ACHN (cell line): ENCODE measurements around the gene RNF146.
A peak's percentile ranks its signal among the peaks of the same experiment; 100 is the strongest.

Source experiments
- DNase-seq: peaks from one replicate; pipeline ENCODE4 v3.0.0-alpha.2; 2015
- in situ Hi-C: cut with HindIII; loops from 2 replicates; pipeline ENCODE4 v1.10.0; 2017; ENCODE audit warnings: low sequenced_read_pairs, low pct_ligation_motif_present, low pct_unique_long_range_greater_than_20kb

Gene RNF146

DNA sequence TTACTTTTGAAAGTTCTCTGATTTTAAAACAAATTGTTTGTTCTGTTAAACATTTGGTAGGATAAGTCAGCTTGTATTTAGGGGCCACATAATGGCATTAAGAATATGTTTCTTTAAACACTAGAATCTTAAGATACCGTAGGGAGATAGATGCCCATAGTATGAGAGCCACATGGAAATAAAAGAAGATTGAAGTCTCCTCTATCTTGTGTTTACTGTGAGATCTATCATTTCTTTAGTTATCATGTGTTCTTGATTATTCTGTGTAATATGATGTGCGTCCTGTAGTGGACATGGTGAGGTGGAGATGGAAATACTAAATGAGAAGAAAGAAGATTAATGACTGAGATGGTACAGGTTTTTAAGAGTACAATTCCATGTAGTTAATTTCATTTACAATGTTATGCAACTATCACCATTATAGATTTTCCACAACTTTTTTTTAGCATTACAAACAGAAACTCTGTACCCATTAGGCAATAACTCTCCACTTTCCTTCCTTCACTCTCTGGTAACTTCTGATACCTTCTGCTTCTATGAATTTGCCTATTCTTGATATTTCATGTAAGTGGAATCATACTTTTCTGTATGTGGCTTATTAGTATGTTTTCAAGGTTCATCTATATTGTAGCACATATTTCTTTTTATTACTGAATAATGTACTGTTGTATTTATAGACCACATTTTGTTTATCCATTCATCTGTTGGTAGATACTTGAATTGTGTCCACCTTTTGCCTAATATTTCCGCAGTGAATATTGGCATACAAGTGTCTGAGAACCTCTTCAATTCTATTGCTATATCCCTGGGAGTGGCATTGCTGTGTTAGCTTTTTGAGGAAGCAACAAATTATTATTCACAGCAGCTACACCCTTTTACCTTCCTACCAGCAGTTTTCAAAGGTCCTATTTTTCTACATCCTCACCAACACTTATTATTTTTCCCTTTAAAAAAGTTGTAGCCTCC lies 11.5 kb downstream of the RNF146 start:
- DNase-seq = no peak
- in situ Hi-C loops = no loop called here

DNA sequence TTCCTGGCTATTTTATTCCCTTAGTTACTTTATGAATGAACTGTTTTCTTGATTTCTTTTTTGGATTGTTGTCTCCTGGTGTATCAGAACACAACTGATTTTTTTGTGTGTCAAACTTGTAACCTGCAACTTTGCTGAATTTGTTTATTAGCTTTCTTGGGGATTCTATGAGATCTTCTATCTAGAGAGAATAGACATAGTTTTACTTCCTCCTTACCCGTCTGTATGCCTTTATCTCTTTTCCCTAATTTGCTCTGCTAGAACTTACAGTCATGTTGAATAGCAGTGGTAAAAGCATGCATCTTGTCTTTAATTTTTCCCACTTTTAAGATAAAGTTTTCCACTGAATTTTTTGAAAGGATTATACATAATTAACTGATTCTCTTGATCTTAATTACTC lies 13.2 kb downstream of the RNF146 start:
- DNase-seq = no peak

DNA sequence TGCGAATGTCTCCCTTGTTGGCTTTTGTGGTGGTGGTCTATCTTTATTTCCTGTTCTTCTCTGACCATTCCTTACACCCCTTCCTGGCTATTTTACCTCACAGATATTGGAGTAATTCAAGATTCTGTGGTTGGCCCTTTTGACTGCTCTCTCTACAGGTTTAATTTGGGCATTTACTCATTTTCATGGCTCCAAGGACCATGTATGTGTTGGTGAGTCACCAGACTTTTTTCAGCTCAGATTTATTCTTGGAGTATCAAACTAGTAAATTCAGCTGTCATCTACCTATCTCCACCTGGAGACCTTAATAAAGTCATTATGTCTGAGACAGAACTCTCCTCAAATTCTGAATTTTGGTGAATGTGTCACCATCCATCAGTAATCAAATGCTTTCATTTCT lies 15.5 kb downstream of the RNF146 start:
- in situ Hi-C loops = no loop called here
- DNase-seq = no peak

More for the DNA sequence above, 13.2 kb downstream of the RNF146 start:
- in situ Hi-C loops = no loop called here

DNA sequence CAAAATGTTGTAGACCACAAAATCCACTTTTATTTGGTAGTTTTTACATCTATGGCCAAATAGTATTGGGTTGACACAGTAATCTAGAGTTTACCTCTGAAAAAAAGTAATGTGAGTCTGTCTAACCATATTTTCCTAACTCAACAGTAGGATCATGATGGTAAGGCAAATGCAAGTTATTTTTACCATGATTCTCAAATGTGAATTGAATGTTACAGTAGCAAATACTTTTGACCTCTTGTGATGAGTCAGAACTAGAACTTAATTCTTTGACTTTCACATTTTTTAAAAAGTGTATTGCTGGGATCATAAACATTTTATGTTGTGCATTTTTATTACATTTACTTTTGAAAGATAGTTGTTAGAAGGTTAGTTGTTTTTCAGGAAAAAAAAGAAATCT lies 22.0 kb downstream of the RNF146 start:
- DNase-seq = no peak
- in situ Hi-C loops = no loop called here

DNA sequence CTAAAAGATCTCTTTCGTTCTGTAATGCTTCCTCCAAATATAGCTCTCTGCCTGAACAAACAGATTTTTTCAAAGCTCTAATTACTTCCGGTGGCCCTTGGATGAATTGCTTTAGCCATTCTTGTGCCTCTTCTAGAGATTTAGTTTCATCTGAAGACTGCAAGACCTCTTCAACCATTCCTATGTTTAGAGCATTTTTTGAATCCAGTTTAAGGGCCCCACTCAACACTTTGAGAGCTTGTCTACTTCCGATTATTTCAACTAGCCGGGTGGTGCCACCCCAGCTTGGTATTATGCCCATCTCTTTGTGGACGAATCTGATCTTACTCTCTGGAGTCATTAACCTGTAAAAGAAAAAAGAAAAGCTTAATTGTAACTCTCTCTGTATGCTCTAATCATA lies 23.3 kb downstream of the RNF146 start:
- DNase-seq = no peak
- in situ Hi-C loops = no loop called here

DNA sequence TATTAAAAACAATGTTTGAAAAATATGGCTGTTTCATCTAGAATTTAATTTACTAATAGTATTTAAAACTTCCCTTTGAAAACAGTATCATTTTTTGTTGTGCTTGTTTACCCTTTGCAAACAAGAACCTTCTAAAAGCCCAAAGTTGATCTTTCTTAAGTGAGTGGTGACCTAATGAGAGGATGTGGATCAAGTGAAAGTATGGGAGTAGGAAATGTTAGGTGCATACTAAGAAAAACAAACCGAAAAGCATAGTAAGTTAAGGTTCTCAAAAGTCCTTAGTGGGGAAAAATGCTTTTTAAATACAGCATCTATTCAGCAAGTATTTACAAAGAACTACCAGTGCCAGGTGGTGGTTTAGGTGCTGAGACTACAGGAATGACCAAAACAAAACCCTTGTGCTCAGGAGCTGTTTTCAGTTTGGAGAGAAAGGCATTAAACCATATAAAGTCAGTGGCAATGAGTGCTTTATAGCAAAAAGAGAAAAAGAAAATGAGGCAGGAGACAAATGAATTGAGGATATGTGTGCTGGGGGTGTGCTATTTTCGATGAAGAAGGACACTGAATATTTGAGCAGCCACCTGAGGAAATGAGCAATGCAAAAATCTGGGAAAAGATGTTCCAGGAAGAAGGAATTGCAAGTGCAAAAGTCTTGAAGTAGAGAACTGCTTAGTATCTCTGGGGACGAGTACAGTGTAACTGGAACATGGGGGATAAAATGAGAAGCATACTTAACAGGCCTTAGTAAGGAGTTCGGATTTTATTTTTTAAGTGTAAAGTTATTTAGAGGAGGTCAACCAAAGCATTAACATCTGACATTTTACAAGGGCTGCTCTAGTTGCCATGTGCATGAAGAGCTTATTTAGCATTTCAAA lies 24.0 kb downstream of the RNF146 start:
- in situ Hi-C loops = no loop called here
- no peak for DNase-seq

DNA sequence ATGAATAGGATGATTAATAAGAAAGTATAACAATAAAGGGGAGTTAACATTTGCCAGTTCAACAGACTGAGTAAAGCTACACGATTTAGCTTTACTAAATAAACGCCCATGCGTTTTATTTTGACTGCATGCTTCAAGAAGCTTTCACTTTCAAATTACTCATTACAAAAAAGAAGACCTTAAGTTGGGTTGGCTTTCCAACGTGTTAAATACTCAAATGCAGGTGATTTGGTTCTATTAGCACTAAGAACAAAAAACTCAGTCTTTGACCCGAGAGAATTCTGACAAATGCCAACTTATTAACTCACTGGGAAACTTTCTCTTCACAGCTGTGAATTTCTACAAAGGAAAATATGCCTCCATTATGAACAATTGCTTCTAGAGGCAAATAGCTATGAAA lies 24.8 kb downstream of the RNF146 start:
- DNase-seq = peak; percentile 19
- in situ Hi-C loops = no loop called here

DNA sequence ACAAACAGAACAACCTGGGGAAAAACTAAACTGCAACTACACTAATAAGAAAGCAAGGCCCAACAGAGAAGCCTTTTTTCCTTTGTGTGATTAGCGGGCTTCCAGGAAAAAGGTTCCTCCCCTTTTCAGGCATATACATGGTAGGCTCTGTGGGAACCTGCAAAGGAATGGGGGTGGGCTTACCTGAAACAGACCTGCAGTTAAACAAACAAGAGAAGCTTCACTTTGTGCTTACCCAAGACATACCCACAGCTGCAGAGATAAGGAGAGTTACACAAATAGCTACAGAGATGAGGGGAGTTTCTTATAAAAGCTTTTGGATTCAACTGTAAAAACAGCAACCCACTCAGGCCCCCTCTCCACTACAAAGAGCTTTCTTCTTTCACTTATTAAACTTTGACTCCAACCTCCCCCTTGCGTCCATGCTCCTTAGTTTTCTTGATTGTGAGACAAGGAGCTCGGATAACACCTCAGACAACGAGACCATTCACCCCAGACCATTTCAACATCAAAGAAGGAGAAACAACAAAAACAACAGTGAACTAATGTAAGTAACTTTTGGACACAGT lies 30.9 kb downstream of the RNF146 start:
- no peak for DNase-seq
- in situ Hi-C loops = no loop called here

DNA sequence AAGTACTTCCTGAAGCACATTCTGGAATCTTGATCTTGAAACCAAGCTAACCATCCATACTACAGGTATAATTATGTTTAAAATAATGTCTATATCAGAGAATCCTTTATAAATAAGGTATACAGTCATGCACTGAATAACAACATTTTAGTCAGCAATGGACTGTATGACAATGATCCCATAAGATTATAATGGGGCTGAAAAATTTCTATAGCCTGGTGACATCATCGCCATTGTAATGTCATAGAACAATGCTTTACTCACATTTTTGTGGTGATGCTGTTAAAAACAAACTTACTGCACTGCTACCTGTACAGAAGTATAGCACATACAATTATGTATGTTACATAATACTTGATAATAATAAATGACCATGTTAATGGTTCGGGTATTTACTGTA lies 31.8 kb downstream of the RNF146 start:
- in situ Hi-C loops = no loop called here
- DNase-seq = no peak

DNA sequence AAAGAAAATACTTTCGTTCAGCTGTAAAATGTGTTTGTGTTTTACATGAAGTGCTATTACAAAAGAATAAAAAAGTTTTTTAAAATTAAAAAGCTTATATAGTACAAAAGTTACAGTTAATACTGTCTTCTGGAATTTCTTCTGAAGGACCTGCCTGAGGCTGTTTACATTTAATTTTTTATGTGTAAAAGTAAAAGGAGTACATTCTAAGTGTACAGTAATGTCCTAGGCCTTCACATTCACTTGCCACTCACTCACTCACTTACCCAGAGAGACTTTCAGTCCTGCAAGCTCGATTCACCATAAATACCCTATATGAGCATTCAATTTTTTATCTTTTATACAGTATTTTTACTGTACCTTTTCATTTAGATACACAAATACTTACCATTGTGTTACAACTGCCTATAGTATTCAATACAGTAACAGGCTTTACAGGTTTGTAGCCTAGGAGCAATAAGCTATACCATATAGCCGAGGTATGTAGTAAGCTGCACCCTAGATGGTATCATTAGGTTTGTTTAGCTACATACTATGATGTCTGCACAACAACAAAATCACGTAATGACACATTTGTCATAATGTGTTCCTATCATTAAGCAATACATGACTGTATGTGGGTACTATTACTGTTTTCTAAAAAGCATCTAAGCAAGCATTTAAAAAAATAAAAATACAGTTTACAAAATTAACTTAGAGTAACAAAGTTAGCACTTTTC lies 33.0 kb downstream of the RNF146 start:
- no peak for DNase-seq
- in situ Hi-C loops = no loop called here

DNA sequence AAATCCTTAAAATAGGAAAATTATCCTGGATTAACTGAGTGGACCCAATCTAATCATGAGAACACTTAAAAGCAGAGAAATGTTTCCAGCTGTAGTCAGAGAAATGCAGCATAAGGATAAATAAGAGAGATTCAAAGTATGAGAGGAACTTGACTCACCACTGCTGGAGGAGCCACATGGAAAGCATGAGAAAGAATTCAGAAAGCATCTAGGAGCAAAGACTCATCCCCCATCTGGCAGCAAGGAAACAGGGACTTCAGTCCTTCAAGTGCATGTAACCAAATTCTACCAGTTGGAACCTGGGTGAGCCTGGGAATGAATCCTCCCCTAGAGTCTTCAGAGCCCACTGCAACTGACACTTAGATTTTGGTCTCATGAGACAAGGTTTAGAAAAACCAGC lies 33.7 kb downstream of the RNF146 start:
- peak; percentile 13 for DNase-seq
- in situ Hi-C loops = no loop called here

DNA sequence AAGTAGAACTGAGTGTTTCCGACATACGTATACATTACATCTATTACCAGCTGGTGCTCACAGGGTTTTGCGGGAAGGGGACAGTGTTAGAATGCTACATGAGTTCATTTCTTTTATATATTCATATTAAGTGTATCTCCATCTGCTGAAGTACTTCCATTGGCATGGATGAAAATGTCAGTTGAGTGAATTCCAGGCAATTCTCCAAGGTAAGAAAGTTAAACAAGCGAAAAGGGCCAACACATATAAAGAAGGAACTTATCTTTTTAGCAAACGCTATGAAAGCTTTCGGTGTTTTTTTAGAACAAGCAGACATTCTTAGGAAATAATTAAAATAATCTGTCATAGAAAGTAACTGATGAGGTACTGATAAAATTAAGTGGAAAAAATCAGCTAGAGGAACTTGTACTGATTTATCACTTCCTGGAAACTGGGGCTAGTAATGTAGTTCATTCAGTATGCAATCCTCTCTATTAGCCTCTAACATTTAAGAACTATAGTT lies 34.6 kb downstream of the RNF146 start:
- in situ Hi-C loops = no loop called here
- no peak for DNase-seq

DNA sequence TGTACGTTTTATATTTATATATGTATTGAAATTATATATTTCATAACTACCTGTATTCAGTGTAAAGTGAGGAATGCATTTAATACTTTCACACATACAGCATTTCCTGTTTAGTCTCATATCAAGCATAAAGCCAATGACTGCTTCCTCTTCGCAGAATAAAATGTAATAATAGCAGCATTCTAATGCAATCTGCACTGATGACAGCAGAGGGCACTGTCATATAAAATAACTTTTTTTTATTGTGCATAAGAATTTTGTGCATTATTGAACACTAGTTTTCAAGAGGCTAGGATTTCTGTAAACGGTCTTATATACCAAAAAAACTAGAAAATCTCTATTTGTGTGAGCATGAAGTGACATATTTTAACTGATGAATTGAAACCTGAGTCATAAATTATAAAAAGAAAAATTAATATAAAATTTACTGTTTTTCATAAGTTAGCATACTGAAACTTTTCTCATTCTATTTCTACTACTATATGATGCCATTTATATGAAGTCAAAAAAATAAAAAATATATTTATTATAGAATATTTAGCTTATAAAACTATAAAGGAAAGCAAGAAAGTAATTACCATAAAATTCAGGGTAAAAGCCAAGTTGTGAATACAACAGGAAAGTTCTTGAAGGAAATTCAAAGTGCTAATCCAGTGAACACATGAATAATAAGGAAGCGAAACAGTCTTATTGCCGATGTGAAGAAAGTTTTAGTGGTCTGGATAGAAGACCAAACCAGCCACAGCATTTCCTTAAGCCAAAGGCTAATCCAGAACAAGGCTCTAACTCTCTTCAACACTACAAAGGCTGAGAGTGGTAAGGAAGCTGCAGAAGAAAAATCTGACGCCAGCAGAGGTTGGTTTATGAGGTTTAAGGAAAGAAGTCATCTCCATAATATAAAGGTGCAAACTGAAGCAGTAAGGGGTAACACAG lies 36.3 kb downstream of the RNF146 start:
- in situ Hi-C loops = no loop called here

DNA sequence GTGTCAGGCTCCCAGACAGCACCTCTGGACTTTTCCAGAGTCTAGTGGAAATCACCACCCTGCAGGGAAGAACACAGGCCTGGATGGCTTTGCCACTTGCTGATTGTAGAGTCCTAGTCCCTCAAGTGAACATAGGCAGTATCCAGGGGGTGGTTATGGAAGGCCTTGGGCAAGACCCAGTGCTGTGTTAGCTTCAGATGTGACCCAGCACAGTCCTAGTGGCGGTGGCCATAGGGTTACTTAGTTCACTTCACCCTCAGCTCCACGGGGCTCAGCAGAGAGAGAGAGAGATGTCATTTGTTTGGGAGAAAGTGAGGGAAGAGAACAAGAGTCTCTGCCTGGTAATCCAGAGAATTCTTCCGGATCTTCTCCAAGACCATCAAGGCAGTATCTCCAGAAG lies 37.3 kb downstream of the RNF146 start:
- in situ Hi-C loops = no loop called here
- DNase-seq = no peak

More for the DNA sequence above, 36.3 kb downstream of the RNF146 start:
- peak; percentile 64 for DNase-seq

DNA sequence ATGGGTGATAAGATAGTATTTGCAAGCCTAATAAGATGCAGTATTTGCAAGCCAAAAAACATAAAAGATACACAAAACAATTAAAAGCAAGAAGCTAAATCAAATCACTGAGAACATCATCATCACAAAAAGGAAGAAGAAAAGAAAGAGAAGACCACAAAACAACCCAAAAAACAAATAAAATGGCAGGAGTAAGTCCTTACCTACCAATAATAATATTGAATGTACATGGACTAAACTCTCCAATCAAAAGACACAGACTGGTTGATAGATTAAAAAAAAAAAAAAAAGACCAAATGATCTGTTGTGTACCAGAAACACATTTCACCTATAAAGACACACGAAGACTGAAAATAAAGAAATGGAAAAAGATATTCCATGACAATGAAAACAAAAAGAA lies 39.1 kb downstream of the RNF146 start:
- in situ Hi-C loops = no loop called here
- no peak for DNase-seq

DNA sequence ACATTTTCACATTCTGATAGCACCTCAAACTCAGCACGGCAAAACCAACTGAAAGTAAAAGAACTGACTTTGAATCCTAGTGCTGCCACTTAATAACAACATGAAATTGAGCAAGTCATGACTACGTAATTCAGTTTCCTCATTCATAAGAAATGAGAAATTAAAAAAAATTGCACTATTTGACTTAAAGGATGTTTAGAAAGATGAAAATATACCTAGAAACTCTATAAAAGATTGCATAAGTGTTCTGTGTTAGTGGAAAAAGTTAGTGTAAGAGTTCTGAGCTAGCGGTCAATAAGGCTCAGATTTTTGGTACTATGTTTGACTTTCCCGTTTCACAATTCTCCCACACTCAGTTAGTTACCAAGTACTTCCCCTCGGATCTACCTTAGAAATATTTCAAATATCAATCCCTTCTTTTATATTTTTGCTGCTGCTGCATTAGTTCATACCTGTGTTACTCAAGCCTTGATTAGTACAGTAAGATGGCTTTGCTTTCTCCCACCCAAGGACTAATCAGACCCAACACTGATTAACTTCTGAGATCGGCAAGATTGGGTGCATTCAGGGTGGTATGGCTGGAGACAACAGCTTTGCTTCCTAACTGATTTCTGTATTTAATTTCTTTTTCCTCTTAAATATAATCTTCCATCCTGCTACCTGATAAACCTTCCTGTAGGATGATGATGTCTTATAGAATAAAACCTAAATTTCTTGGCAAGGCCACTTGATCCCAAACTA lies 50.9 kb downstream of the RNF146 start:
- no peak for DNase-seq
- in situ Hi-C loops = no loop called here

DNA sequence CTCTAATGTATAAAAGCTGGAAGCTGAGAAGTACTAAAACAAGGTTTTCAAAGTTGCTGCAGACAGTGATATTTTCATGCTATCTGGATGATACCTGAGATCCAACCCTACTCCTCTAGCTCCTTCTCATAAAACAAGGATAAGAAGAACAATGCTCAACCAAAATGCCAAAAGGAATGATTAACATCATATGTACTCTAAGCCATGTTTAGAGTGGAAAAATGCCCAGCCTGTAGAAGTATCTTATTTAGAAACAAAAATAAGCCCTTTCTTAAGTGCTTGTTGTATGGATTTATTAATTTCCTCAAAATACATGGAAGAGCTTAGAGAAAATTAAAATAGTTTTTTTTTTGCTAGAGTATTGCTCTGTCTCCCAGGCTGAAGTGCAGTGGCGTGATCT lies 53.0 kb downstream of the RNF146 start:
- in situ Hi-C loops = no loop called here
- DNase-seq = no peak
